Keratinocyte (primary cell): Measurements from ENCODE around the gene CREB3L1. TPM values are rescaled to one million over a fixed set of nuclear protein-coding genes. Genes with fewer than 3 reads are reported as not detected.

Source experiments
- DNase-seq: peaks from one replicate; pipeline ENCODE4 v3.0.0-alpha.2; 2011; ENCODE audit warnings: low read depth, missing footprints, low spot score
- FAIRE-seq: peaks from 2 replicates; lab custom pipeline; 2011; peaks lifted over from hg19 to GRCh38; lab: Jason Lieb, UNC
- H2AFZ ChIP-seq: 2 replicates; pipeline ENCODE4 v1.6.0; 2012; ENCODE audit warnings: low read length, control low read depth, inconsistent platforms; ENCODE audit not compliant: control insufficient read depth
- H3K27ac ChIP-seq: 2 replicates; pipeline ENCODE4 v1.5.1; 2011; ENCODE audit warnings: low read length; ENCODE audit not compliant: control insufficient read depth, insufficient read depth
- H3K27me3 ChIP-seq: 3 replicates; pipeline ENCODE4 v1.6.0; 2011; ENCODE audit warnings: low read length; ENCODE audit not compliant: control insufficient read depth, insufficient read depth; ENCODE audit errors: extremely low read depth
- H3K36me3 ChIP-seq, 2 experiments: 2 replicates in 1 of 2; 3 replicates in 1 of 2; pipeline ENCODE4 v1.5.1; 2011; ENCODE audit warnings: low read length in 2 of 2, mild to moderate bottlenecking in 1 of 2; ENCODE audit not compliant: control insufficient read depth in 2 of 2, insufficient read depth in 2 of 2; ENCODE audit errors: extremely low read depth in 1 of 2
- H3K4me1 ChIP-seq: 3 replicates; pipeline ENCODE4 v1.5.1; 2011; ENCODE audit warnings: low read length; ENCODE audit not compliant: control insufficient read depth, insufficient read depth; ENCODE audit errors: extremely low read depth
- H3K4me2 ChIP-seq: 3 replicates; pipeline ENCODE4 v1.6.0; 2011; ENCODE audit warnings: low read depth, low read length; ENCODE audit not compliant: control insufficient read depth, insufficient read depth; ENCODE audit errors: extremely low read depth
- H3K4me3 ChIP-seq, 3 experiments: fragments of 200-600 bp in 1 of 3; sonication (generic) in 1 of 3; 2 replicates in 2 of 3; 3 replicates in 1 of 3; pipeline ENCODE4 v1.5.1; 2011 to 2016; ENCODE audit warnings: low read length in 3 of 3, mild to moderate bottlenecking in 3 of 3, control low read depth in 2 of 3, inconsistent platforms in 1 of 3, low read depth in 1 of 3, mixed read lengths in 1 of 3, mixed run types in 1 of 3, moderate library complexity in 1 of 3; ENCODE audit not compliant: control insufficient read depth in 2 of 3, insufficient read depth in 2 of 3; ENCODE audit errors: extremely low read depth in 1 of 3
- H3K79me2 ChIP-seq: 2 replicates; pipeline ENCODE4 v1.6.0; 2012; ENCODE audit warnings: low read length; ENCODE audit not compliant: control insufficient read depth, insufficient read depth
- H3K9ac ChIP-seq: 3 replicates; pipeline ENCODE4 v1.6.0; 2011; ENCODE audit warnings: low read length; ENCODE audit not compliant: control insufficient read depth, insufficient read depth; ENCODE audit errors: extremely low read depth
- H3K9me1 ChIP-seq: 3 replicates; pipeline ENCODE4 v1.6.0; 2011; ENCODE audit warnings: low read length; ENCODE audit not compliant: control insufficient read depth, insufficient read depth; ENCODE audit errors: extremely low read depth
- H3K9me3 ChIP-seq: 2 replicates; pipeline ENCODE4 v1.5.1; 2012; ENCODE audit warnings: low read depth, low read length; ENCODE audit not compliant: control insufficient read depth
- H4K20me1 ChIP-seq: 3 replicates; pipeline ENCODE4 v1.6.0; 2011; ENCODE audit warnings: low read length; ENCODE audit not compliant: control insufficient read depth, insufficient read depth; ENCODE audit errors: extremely low read depth
- EZH2 ChIP-seq: IDR thresholded peaks from one replicate; pipeline ENCODE4 v1.6.1; 2012; ENCODE audit warnings: inconsistent platforms, mild to moderate bottlenecking, low read length, moderate library complexity
- dilution Hi-C: fragments of 300-500 bp; cut with MboI; formaldehyde crosslinking; loops from one replicate; pipeline ENCODE4 v1.7.0; 2020; ENCODE audit warnings: low sequenced_read_pairs; ENCODE audit not compliant: extremely low pct_ligation_motif_present
- polyA plus RNA-seq, 5 experiments: library from polyadenylated mRNA; depleted of rRNA in 3 of 5; stranded (reverse) in 3 of 5; stranded (forward) in 1 of 5; unstranded in 1 of 5; fragments of >200 nt; gene quantifications; 1 replicate in 1 of 5; 2 replicates in 3 of 5; 3 replicates in 1 of 5; pipeline versions ENCODE4 v1.2.1 to v1.2.3, GENCODE V29; 2011 to 2012; ENCODE audit warnings: missing spikeins in 2 of 5, low read depth in 1 of 5, low replicate concordance in 1 of 5
- TF ChIP-seq, protein P1 (sequence below), 3 experiments: IDR thresholded peaks in 1 of 3; conservative IDR thresholded peaks in 1 of 3; optimal IDR thresholded peaks in 1 of 3; 2 replicates in 2 of 3; 3 replicates in 1 of 3; pipeline versions ENCODE3 to v1.5.1; 2011; ENCODE audit warnings: low read length in 3 of 3, mild to moderate bottlenecking in 3 of 3, moderate library complexity in 2 of 3, control low read depth in 1 of 3, inconsistent platforms in 1 of 3; ENCODE audit not compliant: insufficient read depth in 2 of 3; ENCODE audit errors: extremely low read depth in 1 of 3

CREB3L1 gene
- polyA plus RNA-seq, 1 donor (not counting 4 experiments of a cell fraction or from before 2014, with no cell fraction given) = not detected

DNA sequence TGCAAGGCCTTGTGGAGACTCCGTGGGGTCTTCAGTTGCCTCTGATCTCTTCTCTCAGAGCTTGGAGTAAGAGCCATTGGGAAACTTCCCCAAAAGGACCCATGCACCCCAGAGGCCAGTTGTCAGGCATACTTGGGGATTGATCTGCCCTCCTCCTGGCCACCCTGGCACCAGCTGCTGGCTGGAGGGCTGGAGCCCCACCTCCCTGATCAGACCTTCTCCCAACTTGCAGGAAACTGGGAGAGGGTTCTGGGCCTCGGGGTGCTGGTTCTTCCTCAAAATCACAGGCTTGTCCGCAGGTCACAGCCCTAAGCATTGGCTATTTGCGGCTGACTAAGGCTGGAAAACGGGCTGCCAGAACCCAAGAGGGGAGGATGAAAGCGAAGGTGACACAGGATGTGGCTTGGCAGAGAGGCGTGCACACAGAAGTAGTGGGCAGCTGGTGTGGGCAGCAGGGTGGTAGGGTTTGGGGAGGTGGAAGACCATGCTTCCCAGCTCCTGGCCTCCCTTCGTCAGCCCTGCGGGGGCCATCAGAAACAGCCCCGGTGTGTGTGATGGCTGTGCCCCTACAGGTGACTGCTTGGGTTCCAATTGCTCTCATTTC, 68.5 kb downstream of the CREB3L1 start:
- Histone ChIP-seq H4K20me1 (no peaks in the 10 kb centered on the region), H3K9me3 (no peaks in the 10 kb centered on the region), H3K27ac (peak overlapping the region; percentile 22), H3K79me2 (peaks cover 50% of the 10 kb centered on the region), H3K4me1 (peaks cover 61% of the 10 kb centered on the region), H2AFZ (no peak overlapping the region), H3K9ac (peak overlapping the region; percentile 72), H3K27me3 (no peaks in the 10 kb centered on the region), H3K4me3 (peak overlapping the region; percentile 57 to 81 (median 75)), H3K9me1 (peaks cover 3% of the 10 kb centered on the region), H3K4me2 (peak overlapping the region; percentile 97), H3K36me3 (peaks cover 2 to 4% of the 10 kb centered on the region in 2 experiments)
- no peak for DNase-seq
- dilution Hi-C loops = no loop called here
- no peak for FAIRE-seq
- no peak for TF ChIP-seq EZH2
- TF ChIP-seq, protein P1, sequence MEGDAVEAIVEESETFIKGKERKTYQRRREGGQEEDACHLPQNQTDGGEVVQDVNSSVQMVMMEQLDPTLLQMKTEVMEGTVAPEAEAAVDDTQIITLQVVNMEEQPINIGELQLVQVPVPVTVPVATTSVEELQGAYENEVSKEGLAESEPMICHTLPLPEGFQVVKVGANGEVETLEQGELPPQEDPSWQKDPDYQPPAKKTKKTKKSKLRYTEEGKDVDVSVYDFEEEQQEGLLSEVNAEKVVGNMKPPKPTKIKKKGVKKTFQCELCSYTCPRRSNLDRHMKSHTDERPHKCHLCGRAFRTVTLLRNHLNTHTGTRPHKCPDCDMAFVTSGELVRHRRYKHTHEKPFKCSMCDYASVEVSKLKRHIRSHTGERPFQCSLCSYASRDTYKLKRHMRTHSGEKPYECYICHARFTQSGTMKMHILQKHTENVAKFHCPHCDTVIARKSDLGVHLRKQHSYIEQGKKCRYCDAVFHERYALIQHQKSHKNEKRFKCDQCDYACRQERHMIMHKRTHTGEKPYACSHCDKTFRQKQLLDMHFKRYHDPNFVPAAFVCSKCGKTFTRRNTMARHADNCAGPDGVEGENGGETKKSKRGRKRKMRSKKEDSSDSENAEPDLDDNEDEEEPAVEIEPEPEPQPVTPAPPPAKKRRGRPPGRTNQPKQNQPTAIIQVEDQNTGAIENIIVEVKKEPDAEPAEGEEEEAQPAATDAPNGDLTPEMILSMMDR (optimal IDR thresholded peaks at IDR 0.05 in 1 of 3, IDR thresholded peaks at IDR 0.05 in 1 of 3, conservative IDR thresholded peaks at IDR 0.05 in 1 of 3; ENCODE audit: extremely low read depth in 1 of 3, insufficient read depth in 2 of 3, low read length in 3 of 3) = no peak

DNA sequence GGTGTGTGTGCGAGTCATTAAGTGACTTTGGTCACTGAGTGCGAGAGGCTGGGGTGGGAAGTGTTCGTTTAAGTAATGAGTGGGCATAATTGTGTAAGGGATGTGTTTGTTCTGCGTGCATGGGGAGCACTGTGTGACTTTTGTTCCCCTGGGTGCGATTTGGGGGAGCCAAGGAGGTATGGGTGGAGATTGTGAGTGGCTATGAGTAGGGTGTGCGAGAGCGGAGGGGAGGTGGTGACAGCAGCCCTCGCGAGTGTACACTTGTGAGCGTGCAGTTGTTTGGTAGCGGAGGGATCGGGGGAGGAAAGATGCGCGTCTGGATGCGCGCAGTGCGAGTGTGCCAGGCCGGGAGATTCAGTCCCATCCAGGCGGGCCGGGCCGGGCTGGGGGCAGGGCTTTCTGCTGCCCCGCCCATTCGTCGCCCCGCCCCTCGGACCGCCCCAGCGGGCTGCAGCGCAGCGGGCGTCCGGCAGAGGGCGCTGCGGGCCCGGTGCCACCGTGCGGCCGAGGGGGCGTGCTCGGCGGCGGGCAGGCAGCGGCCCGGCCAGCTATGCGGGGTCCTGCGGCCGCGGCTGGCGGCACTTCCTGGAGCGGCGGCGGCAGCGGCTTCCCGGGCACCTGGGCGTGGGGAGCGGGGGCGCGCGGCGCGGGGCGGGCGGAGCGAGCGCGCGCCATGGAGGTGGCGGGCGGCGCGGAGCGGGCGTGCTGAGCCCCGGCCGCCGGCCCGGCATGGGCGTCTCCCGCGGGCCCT, 69.6 kb downstream of the CREB3L1 start, which contains the start of gene DGKZ:
TSS of gene DGKZ (plus strand) at position 578 of the 751 bp plus-strand sequence. CDS start 197 bp downstream, outside the sequence.
- H3K9me1 ChIP-seq = peaks cover 5% of the 10 kb centered on the region
- no peak for FAIRE-seq

More for the DNA sequence above, 69.6 kb downstream of the CREB3L1 start, which contains the start of gene DGKZ:
- H3K4me3 ChIP-seq = peak within 1 kb of the TSS; percentile 79 to 88 (median 86)
- peak within 1 kb of the TSS; percentile 64 for H2AFZ ChIP-seq
- peaks cover 3% of the 10 kb centered on the region for H4K20me1 ChIP-seq
- H3K4me2 ChIP-seq = peak within 1 kb of the TSS; percentile 97
- dilution Hi-C loops = no loop called here
- H3K9me3 ChIP-seq = no peaks in the 10 kb centered on the region
- H3K36me3 ChIP-seq = peaks cover 2 to 8% of the 10 kb centered on the region in 2 experiments
- no peak for TF ChIP-seq EZH2
- TF ChIP-seq, protein P1 (optimal IDR thresholded peaks at IDR 0.05 in 1 of 3, IDR thresholded peaks at IDR 0.05 in 1 of 3, conservative IDR thresholded peaks at IDR 0.05 in 1 of 3; ENCODE audit: extremely low read depth in 1 of 3, insufficient read depth in 2 of 3, low read length in 3 of 3) = peak in 2 of 3 experiments; percentile 58 to 92
- H3K27ac ChIP-seq = peak within 1 kb of the TSS; percentile 49
- H3K4me1 ChIP-seq = peaks cover 72% of the 10 kb centered on the region
- H3K27me3 ChIP-seq = no peaks in the 10 kb centered on the region
- DNase-seq = no peak
- H3K79me2 ChIP-seq = peaks cover 60% of the 10 kb centered on the region
- peak within 1 kb of the TSS; percentile 84 for H3K9ac ChIP-seq
